ENCODE results near the gene SAA2. TPM values are rescaled to one million over a fixed set of nuclear protein-coding genes. Genes with fewer than 3 reads are reported as not detected.

SAA2 gene
- polyA plus RNA-seq, 1 donor (not counting 4 experiments of a cell fraction or from before 2014, with no cell fraction given): 1.2 TPM

- Histone ChIP-seq H3K4me2 (ENCODE audit: control insufficient read depth, extremely low read depth, insufficient read depth, low read depth, low read length) (no peak overlapping the region), H3K9ac (ENCODE audit: control insufficient read depth, extremely low read depth, insufficient read depth, low read length) (no peak overlapping the region), H3K4me3 (ENCODE audit: control insufficient read depth in 2 of 3, extremely low read depth in 1 of 3, insufficient read depth in 2 of 3, low read depth in 1 of 3, low read length in 3 of 3) (no peak overlapping the region), H3K9me3 (ENCODE audit: control insufficient read depth, low read depth, low read length) (no peaks in the 10 kb centered on the region), H3K36me3 (ENCODE audit: control insufficient read depth in 2 of 2, extremely low read depth in 1 of 2, insufficient read depth in 2 of 2, low read length in 2 of 2) (no peaks in the 10 kb centered on the region), H3K27me3 (ENCODE audit: control insufficient read depth, extremely low read depth, insufficient read depth, low read length) (peaks cover 4% of the 10 kb centered on the region), H2AFZ (ENCODE audit: control insufficient read depth, low read length) (no peak overlapping the region), H3K79me2 (ENCODE audit: control insufficient read depth, insufficient read depth, low read length) (no peaks in the 10 kb centered on the region), H3K27ac (ENCODE audit: control insufficient read depth, insufficient read depth, low read length) (no peak overlapping the region), H3K4me1 (ENCODE audit: control insufficient read depth, extremely low read depth, insufficient read depth, low read length) (no peaks in the 10 kb centered on the region), H3K9me1 (ENCODE audit: control insufficient read depth, extremely low read depth, insufficient read depth, low read length) (no peaks in the 10 kb centered on the region), H4K20me1 (ENCODE audit: control insufficient read depth, extremely low read depth, insufficient read depth, low read length) (no peaks in the 10 kb centered on the region)
- dilution Hi-C loops (cut with MboI; ENCODE audit: extremely low pct_ligation_motif_present, low sequenced_read_pairs): no loop called here
- TF ChIP-seq CTCF (optimal IDR thresholded peaks at IDR 0.05 in 1 of 3, IDR thresholded peaks at IDR 0.05 in 1 of 3, conservative IDR thresholded peaks at IDR 0.05 in 1 of 3; ENCODE audit: extremely low read depth in 1 of 3, insufficient read depth in 2 of 3, low read length in 3 of 3): no peak
- TF ChIP-seq EZH2 (IDR thresholded peaks at IDR 0.05; ENCODE audit: low read length): no peak
- DNase-seq (ENCODE audit: low read depth, low spot score) (no peak), FAIRE-seq (no peak)
Measured at GRCh38 chr11:18223591-18224387, 24.7 kb downstream of the SAA2 start.

GRCh38 chr11:18222814-18223421 is 25.6 kb downstream of the SAA2 start:
- DNase-seq (ENCODE audit: low read depth, low spot score) (no peak), FAIRE-seq (no peak)
- dilution Hi-C loops (cut with MboI; ENCODE audit: extremely low pct_ligation_motif_present, low sequenced_read_pairs): no loop called here
- Histone ChIP-seq H3K9me1 (ENCODE audit: control insufficient read depth, extremely low read depth, insufficient read depth, low read length) (no peaks in the 10 kb centered on the region), H3K4me3 (ENCODE audit: control insufficient read depth in 2 of 3, extremely low read depth in 1 of 3, insufficient read depth in 2 of 3, low read depth in 1 of 3, low read length in 3 of 3) (no peak overlapping the region), H3K9ac (ENCODE audit: control insufficient read depth, extremely low read depth, insufficient read depth, low read length) (no peak overlapping the region), H3K79me2 (ENCODE audit: control insufficient read depth, insufficient read depth, low read length) (no peaks in the 10 kb centered on the region), H3K4me1 (ENCODE audit: control insufficient read depth, extremely low read depth, insufficient read depth, low read length) (no peaks in the 10 kb centered on the region), H3K4me2 (ENCODE audit: control insufficient read depth, extremely low read depth, insufficient read depth, low read depth, low read length) (no peak overlapping the region), H2AFZ (ENCODE audit: control insufficient read depth, low read length) (no peak overlapping the region), H3K27ac (ENCODE audit: control insufficient read depth, insufficient read depth, low read length) (no peak overlapping the region), H3K36me3 (ENCODE audit: control insufficient read depth in 2 of 2, extremely low read depth in 1 of 2, insufficient read depth in 2 of 2, low read length in 2 of 2) (no peaks in the 10 kb centered on the region), H3K27me3 (ENCODE audit: control insufficient read depth, extremely low read depth, insufficient read depth, low read length) (peaks cover 4% of the 10 kb centered on the region), H4K20me1 (ENCODE audit: control insufficient read depth, extremely low read depth, insufficient read depth, low read length) (no peaks in the 10 kb centered on the region), H3K9me3 (ENCODE audit: control insufficient read depth, low read depth, low read length) (no peaks in the 10 kb centered on the region)
- TF ChIP-seq CTCF (optimal IDR thresholded peaks at IDR 0.05 in 1 of 3, IDR thresholded peaks at IDR 0.05 in 1 of 3, conservative IDR thresholded peaks at IDR 0.05 in 1 of 3; ENCODE audit: extremely low read depth in 1 of 3, insufficient read depth in 2 of 3, low read length in 3 of 3) (no peak), EZH2 (IDR thresholded peaks at IDR 0.05; ENCODE audit: low read length) (no peak)
